Measurements from ENCODE around the gene FARSB. TPM values are rescaled to one million over a fixed set of nuclear protein-coding genes. Genes with fewer than 3 reads are reported as not detected.
A peak's percentile ranks its signal among the peaks of the same experiment; 100 is the strongest.

FARSB gene
- total RNA-seq, 1 experiment from 2014 or later, result 11.0 TPM

DNA sequence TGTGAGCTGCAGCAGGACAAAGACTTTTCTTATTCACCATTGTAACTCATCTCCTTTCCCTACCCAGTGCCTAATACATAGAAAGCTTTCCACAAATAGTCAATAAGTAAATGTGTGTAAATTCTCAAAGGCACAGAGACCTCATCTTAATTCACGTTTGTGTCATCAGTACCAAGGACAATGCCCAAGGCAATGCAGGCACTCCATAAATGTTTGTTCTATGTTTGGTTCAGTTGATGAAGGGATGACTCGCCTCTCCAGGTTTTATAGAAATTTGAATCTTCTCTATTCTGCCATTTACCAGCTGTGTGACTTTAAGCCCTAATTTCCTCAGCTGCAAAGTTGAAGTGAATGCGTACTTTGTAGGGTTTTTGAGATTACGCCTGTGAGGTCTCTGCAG, 13.5 kb upstream of the FARSB start:
- no peak for DNase-seq (ENCODE audit: low spot score)
- in situ Hi-C loops (cut with HindIII; ENCODE audit: low sequenced_read_pairs), result no loop called here

DNA sequence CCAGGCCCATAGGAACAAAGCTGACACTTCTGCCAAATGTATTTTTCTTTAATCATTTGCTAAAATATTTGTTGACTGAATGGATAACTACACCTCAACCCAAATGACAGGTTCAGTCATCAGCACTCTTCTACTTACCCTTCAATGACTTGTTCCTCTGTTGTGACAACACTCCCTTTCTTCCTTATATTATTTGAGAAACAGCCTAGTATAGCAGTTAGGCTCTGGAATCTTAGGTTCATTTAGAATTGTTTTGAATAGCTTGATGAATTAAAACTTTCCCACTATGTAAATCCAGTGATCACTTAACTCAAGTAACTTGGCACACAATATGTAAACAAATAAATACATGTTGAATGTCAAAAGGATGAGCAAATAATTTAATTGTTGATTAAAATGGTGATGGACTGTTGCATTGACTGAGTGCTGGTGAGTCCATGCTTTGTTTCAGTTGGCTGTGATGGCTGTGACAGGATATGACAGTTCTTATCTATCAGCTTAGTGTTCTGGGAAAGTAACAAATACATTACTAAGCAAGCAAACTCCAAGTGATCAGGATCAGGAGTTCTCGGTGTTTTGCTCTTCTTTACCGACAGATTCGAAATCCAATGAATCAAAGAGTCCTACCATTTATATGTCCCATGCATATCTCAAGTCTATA, 12.7 kb upstream of the FARSB start:
- in situ Hi-C loops (cut with HindIII; ENCODE audit: low sequenced_read_pairs), result no loop called here
- DNase-seq (ENCODE audit: low spot score), result no peak

DNA sequence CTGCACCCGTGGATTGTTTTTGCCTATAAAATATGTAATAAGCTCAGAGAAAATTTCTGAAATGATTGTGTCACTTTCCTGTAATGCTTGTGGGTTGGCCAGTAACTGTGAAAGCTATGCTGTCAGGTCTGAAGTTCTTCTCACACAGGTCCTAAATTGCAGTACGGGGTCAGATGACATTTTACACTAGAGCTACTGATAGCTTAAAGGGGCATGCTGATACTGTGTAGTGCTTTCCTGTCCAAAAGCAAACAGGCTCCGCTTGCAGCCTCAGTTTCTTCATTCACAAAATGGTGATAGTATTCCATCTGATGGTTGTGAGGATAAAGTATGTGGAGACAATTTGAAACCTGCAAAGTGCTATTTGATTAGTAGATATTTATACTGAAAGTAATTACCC, 7.6 kb upstream of the FARSB start:
- DNase-seq (ENCODE audit: low spot score), result no peak
- in situ Hi-C loops (cut with HindIII; ENCODE audit: low sequenced_read_pairs), result no loop called here

DNA sequence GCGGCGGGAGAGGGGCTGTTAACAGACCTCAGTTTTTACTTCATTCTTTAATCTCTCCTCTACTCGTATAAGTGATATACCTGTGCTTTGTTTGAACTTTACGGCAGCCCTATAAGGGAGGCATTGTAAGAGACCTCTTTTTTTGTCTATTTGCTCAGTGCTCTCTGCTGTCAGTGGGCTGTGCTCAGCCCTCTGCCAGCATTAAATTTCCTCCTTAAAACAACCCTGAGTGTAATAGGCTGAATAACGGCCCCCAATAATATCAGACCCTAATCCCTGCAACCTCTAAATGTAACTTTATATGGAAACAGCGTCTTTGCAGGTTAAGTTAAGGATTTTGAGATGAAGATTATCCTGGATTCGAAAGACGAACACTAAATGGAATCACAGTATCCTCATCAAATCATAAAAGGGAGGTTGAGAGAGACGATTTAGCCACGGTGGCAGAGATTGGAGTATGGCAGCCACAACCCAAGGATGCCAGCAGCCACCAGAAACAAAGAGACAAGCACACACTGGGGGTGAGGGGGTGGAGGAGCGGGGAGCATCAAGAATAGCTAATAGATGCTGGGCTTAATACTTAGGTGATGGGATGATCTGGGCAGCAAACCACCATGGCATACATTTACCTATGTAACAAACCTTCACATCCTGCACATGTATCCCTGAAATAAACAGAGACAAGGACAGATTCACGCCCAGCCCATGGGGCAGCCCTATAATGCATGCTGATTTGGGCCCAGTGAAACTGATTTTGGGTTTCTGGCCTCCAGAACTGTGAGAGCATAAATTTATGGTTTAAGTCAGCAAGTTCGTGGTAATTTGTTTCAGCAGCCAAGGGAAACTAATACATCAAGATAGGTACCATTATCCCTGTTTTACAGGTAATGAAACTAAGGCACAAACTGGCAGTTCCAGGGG, 894 bp upstream of the FARSB start:
- in situ Hi-C loops (cut with HindIII; ENCODE audit: low sequenced_read_pairs), result no loop called here
- DNase-seq (ENCODE audit: low spot score), result peak; percentile 11

DNA sequence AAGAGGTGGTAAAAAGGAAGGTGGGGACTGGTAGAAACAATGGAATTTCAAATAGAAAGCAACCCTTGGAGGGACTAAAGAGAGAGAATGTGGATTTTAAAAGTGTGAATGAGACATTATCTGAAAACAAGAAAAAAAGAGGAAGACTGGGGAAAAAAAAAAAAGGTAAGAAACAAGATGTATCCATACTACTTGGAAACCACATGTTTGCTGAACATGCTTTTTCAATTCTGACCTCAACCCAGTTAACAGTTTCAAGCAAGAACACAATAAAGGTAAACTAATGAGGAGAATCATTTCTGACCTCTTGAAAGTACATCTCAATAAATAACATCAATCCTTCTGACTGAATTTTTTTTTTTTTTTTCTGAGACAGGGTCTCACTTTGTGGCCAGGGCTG, 2.6 kb downstream of the FARSB start:
- in situ Hi-C loops (cut with HindIII; ENCODE audit: low sequenced_read_pairs), result no loop called here
- no peak for DNase-seq (ENCODE audit: low spot score)

DNA sequence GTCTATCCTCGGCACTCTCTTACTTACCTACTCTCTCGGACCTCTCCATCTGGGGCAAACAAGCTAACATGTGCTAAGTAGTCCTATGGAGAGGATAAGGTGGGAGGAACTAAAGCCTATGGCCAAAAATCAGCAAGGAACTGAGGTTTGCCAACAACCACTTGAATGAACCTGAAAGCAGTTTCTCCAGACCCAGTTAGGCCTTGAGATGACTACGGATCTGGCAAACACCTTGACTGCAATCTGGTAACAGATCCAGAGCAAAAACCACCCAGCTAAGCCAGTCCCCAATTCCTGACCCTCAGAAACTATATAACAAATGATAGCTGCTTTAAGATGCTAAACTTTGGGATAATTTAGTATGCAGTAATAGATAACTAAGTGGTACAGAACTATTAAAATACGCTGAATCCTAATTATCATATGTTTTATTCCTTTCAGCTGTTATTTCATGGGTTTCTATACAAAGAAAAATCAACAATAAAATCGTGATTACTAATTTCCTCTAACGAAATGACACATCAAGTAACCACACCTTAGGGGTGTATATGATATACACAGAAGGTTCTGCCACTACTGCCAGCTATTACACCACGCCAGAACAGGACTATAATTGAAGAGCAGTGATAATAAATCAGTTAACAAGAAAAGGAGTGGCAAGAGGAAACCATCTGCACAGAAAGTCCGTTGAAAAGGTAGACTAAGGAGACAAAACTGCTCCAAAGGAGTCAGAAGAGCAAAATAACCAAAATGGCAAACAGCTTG, 3.2 kb downstream of the FARSB start:
- no peak for DNase-seq (ENCODE audit: low spot score)
- in situ Hi-C loops (cut with HindIII; ENCODE audit: low sequenced_read_pairs), result no loop called here

DNA sequence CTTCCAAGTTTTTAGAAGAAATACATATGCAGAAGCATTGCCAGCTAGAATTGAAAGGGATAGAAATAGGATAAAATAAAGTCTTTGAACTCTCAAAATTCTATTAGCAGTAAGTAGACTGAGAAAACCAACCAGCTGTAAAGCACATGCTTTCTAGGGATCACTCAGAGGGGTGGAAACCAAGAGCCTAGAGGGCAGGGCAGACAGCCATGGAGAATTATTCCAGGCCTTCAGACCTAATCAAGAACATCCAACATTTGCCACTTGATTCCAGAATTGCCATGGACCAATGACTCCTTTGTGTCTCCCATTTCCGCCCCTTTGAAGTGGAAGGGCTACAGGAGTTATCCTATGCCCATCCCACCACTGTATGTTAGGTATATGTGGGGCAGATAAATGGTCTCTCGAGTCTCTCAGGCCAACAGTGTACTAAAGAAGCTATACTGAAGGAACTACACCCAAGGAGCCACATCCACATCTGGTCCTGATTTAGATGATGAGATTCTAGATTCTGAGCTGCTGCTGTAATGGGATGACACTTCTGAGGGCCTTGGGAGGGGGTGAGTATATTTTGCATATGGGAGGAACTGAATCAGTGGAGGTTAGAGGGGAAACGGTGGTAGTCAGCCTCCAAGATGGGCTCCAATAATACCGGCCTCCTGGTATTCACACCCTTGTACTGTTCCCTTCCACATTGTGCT, 4.0 kb downstream of the FARSB start:
- in situ Hi-C loops (cut with HindIII; ENCODE audit: low sequenced_read_pairs), result no loop called here
- DNase-seq (ENCODE audit: low spot score), result no peak

DNA sequence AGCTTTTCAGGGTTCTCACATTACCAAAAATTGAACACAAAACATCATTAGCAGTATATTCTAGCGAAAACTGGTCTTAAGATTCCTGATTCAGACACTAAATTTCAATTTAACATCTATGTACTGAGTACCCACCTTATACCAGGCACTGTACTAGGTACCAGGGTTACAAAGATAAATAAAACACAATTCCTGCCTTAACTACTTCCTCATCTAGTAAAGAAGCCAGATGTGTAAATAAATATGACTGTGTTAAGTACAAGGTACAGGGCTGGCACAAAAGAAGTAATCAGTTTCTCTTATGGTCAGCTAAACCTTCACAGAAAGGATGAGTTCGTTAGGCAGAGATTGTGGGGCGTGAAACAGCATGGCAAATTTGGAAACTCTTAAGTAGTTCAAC, 6.1 kb downstream of the FARSB start:
- DNase-seq (ENCODE audit: low spot score), result no peak
- in situ Hi-C loops (cut with HindIII; ENCODE audit: low sequenced_read_pairs), result no loop called here

DNA sequence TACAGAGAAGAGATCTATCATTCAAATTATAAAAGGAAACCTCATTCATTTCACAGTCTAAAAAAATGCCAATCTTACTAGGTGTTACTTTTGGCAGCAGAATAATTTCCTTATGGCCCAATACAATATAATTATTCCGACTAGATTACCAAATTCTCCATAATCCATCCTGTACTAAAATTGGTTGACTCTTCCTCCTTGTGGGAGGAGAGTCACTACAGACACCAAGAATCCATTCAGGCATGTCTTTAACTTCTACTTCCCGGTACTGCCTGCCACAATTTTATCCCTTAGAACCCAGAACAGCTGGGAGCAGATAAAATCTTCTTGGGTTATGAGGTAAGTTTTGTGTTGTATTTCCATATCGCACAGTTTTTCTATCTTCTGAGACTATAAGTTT, 9.9 kb downstream of the FARSB start:
- no peak for DNase-seq (ENCODE audit: low spot score)
- in situ Hi-C loops (cut with HindIII; ENCODE audit: low sequenced_read_pairs), result no loop called here

DNA sequence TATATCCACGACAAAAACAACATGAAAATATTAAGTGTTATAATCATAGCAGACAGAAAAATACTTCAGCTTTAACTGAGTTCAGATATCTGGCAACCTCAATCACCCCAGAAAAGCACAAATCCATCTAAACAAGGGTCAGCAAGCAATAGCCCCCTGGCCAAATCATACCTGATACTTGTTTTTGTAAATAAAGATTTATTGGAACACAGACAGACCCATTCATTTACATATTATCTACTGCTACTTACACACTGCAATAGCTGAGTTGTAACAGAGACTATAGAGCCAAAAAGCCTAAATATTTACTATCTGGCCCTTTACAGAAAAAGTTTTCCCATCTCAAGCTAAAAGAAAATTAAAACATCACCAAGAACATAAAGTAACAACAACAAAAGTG, 12.8 kb downstream of the FARSB start:
- DNase-seq (ENCODE audit: low spot score), result no peak
- in situ Hi-C loops (cut with HindIII; ENCODE audit: low sequenced_read_pairs), result no loop called here

DNA sequence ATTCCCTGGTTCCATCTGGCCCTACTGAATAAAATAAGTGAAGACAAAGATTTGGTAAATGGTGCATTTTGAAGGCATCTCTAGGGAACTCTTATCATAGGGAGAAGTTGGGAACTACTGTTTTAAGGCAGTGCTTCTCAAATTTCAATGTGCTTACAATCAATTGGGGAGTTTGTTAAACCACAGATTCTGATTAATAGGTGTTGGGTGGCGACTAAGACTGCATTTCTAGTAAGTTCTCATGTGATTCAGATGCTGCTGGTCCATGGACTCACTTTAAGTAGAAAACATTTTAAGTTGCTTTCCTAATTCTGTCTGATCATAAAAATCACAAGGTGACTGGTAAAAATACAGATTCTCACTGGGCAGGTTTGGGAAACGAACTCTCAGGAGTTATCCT, 14.6 kb downstream of the FARSB start:
- DNase-seq (ENCODE audit: low spot score), result no peak

DNA sequence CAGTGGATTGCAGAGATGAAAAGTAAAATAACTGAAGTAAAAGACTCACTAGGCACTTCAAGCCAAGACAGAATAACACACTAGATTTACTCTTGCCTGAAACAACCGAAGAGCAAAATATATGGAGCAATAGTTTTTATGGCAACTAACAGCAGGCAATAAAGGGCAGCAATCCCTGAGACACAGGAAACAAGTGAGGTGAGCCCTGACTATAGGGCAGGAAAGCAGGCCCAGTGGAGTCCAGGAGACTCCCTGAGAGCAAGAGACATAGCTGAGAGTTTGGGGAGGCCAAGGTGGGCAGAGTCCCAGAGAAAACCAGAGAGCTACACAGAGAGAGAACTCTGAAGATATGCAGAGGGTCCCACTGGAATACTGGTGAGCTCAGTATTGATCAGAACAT, 18.8 kb downstream of the FARSB start:
- in situ Hi-C loops (cut with HindIII; ENCODE audit: low sequenced_read_pairs), result no loop called here
- DNase-seq (ENCODE audit: low spot score), result no peak

More for the DNA sequence above, 14.6 kb downstream of the FARSB start:
- in situ Hi-C loops (cut with HindIII; ENCODE audit: low sequenced_read_pairs), result no loop called here

DNA sequence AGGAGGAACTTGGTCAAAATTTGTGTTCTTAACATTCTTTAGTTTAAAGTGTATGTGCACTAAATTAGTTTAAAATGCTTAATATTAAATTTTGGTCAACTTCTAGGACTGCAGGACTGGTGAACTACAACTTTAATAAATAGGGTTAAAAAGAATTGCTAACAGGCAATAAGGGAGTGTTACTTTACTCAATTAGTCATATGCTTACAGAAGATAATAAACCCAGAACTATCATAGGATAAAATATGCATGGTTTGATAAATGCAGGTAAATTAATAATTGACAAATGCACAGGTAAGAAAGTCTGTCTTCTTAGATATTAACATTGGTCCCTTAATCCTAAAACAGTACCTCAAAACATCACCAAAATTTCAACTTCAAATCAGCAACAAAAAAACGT, 20.6 kb downstream of the FARSB start:
- in situ Hi-C loops (cut with HindIII; ENCODE audit: low sequenced_read_pairs), result no loop called here
- no peak for DNase-seq (ENCODE audit: low spot score)

DNA sequence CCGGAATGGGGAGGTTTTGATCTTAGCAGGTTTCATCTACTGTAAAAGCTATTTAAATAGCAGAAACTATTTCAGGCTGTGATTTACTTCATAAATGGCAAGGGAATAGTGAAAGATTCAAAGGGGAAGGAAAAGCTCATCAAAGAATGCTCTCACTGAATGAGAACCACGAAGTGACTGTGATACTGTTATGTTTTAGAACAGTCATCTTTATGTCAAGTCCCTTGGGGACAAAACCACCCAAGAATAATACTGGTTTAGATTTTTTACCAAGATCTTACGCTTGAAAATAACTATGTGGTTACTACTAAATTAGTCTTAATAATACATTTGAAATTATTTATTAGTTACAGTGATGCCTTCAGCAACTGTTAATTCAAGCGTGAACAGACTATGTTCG, 28.1 kb downstream of the FARSB start:
- in situ Hi-C loops (cut with HindIII; ENCODE audit: low sequenced_read_pairs), result no loop called here
- no peak for DNase-seq (ENCODE audit: low spot score)

DNA sequence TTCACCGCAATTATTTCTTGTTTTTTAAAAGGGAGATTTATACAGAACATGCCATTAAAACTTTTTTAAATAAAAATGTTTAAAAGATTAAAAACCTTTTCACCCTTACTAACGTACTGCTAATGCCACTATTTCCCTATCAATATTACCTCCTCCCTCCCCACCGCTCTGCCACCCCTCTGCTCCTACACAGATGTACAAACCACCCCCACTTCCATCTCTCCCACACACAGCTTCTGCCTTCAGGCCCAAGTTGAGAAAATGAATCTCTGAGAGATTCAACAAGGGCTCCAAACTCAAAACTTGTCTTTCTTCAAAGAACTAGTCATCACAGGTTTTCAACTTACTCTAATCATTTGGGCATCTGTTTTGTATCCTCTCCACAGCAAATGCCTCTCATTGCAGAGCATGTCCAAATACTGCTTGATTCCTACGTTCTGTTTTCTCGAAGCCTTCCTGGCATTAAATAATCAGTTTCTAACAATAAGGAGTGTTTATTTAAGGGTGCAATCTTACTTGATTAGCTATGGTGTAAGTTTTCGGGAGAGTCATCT, 32.1 kb downstream of the FARSB start:
- no peak for DNase-seq (ENCODE audit: low spot score)
- in situ Hi-C loops (cut with HindIII; ENCODE audit: low sequenced_read_pairs), result loop anchor here (25.0 kb wide), 1 partner anchor 312 kb away; a partner anchor contains a TSS

DNA sequence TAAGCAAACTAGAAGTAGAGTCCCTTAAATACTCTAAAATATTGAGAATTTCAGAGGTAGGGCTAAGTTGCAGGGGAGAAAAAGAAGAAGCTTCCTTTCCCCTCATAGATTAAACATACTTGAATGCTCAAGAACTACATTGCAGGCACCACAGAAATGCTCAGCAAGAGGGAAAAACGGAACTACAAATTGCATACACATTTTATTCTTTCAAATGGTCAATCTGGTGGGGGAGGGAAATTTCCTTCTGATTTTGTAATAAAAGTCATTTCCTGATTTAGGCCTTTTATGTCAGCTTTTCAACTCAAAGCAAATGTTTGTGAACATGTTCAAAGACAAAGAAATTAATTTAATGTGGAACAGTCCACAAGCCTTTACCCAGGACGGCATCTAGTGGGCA, 33.0 kb downstream of the FARSB start:
- in situ Hi-C loops (cut with HindIII; ENCODE audit: low sequenced_read_pairs), result loop anchor here (25.0 kb wide), 1 partner anchor 311 kb away; a partner anchor contains a TSS
- DNase-seq (ENCODE audit: low spot score), result no peak

DNA sequence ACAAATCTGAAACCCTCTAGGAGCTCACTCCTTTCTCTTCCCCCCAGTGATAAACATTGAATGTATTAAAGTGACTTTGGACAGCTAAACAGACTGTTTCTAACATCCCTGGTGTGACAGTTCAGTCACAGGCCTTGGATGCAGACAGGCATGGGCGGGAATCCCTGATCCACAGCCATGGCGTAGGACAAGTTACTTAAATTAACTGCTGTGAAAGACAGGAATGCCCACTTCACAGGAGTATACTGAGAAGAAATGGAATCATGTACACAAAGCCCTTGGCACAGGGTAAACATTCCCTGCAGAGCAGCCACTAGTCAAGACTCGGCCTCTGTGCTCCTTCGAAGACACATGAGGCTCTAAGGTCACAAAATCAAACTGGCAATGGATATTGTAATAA, 34.0 kb downstream of the FARSB start:
- DNase-seq (ENCODE audit: low spot score), result no peak
- in situ Hi-C loops (cut with HindIII; ENCODE audit: low sequenced_read_pairs), result loop anchor here (25.0 kb wide), 1 partner anchor 310 kb away; a partner anchor contains a TSS

DNA sequence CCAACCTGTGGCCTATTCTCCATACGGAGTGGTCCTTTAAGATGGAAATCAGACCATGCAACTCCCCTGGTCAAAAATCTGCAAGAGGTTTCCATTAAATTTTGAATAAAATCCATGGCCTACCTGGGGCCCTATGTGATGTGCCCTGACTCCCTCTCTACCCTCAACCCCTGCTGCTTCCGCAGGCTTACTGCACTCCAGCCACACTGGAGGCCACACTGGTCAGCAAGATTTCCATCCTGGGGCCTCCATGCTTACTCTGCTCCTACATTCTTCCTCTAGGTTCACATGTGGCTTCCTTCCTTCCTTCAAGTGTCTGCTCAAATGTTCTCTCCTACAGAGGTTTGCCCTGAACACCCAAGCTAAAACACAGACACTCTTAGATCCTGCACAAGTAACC, 40.6 kb downstream of the FARSB start:
- in situ Hi-C loops (cut with HindIII; ENCODE audit: low sequenced_read_pairs), result loop anchor here (25.0 kb wide), 1 partner anchor 303 kb away; a partner anchor contains a TSS
- no peak for DNase-seq (ENCODE audit: low spot score)
